Measurements from ENCODE around the gene JAKMIP3. TPM values are rescaled to one million over a fixed set of nuclear protein-coding genes. Genes with fewer than 3 reads are reported as not detected.
A peak's percentile ranks its signal among the peaks of the same experiment; 100 is the strongest.

The JAKMIP3 gene
- total and polyA plus RNA-seq, 4 experiments from 2014 or later = 0.03 to 0.36 (median 0.29) TPM; not detected in 1

- Mint-ChIP-seq H3K4me3 (peak overlapping the region in 3 of 8 donors; percentile 13 to 60 (median 36)), H3K9me3 (no peaks in the 10 kb centered on the region)
These were observed 29.4 kb upstream of the JAKMIP3 start for GRCh38 chr10:132036153-132036886.

GRCh38 chr10:132036887-132037675, 28.7 kb upstream of the JAKMIP3 start:
- H3K36me3 Mint-ChIP-seq = no peaks in the 10 kb centered on the region
- Histone ChIP-seq H3K4me1 (ENCODE audit: insufficient read depth, low read length) (no peaks in the 10 kb centered on the region), H3K4me3 (ENCODE audit: low read length in 2 of 2) (no peak overlapping the region), H3K9me3 (ENCODE audit: control insufficient read depth in 1 of 2, low read length in 2 of 2) (no peaks in the 10 kb centered on the region), H3K27ac (ENCODE audit: low read depth, low read length) (no peak overlapping the region), H3K36me3 (ENCODE audit: insufficient read depth, low read length) (no peaks in the 10 kb centered on the region), H3K27me3 (ENCODE audit: insufficient read depth, low read length) (peaks cover 5% of the 10 kb centered on the region)
- peak overlapping the region in 6 of 8 donors; percentile 20 to 58 (median 44) for H3K4me3 Mint-ChIP-seq
- no peak overlapping the region for H3K27ac Mint-ChIP-seq
- DNase-seq = no peak
- peaks cover 0 to 13% (median 8%) of the 10 kb centered on the region in 4 donors for H3K4me1 Mint-ChIP-seq
- H3K9me3 Mint-ChIP-seq = no peaks in the 10 kb centered on the region
- ChIA-PET CTCF (ENCODE audit: partially characterized antibody) (no interaction called here), POLR2A (ENCODE audit: partially characterized antibody) (no interaction called here)
- H3K27me3 Mint-ChIP-seq = peaks cover 49% of the 10 kb centered on the region in 2 donors
- intact Hi-C loops (cut with micrococcal nuclease) = no loop called here

More at GRCh38 chr10:132036153-132036886, 29.4 kb upstream of the JAKMIP3 start:
- POLR2A ChIA-PET (ENCODE audit: partially characterized antibody) = no interaction called here
- H3K27ac ChIP-seq (ENCODE audit: low read depth, low read length) = no peak overlapping the region
- no peaks in the 10 kb centered on the region for H3K4me1 ChIP-seq (ENCODE audit: insufficient read depth, low read length)
- peaks cover 0 to 13% (median 8%) of the 10 kb centered on the region in 4 donors for H3K4me1 Mint-ChIP-seq
- H3K4me3 ChIP-seq (ENCODE audit: low read length in 2 of 2) = no peak overlapping the region
- H3K27me3 ChIP-seq (ENCODE audit: insufficient read depth, low read length) = peaks cover 5% of the 10 kb centered on the region
- peaks cover 52 to 54% of the 10 kb centered on the region in 2 donors for H3K27me3 Mint-ChIP-seq
- intact Hi-C loops (cut with micrococcal nuclease) = no loop called here
- CTCF ChIA-PET (ENCODE audit: partially characterized antibody) = no interaction called here
- no peaks in the 10 kb centered on the region for H3K9me3 ChIP-seq (ENCODE audit: control insufficient read depth in 1 of 2, low read length in 2 of 2)
- no peaks in the 10 kb centered on the region for H3K36me3 Mint-ChIP-seq
- no peak overlapping the region for H3K27ac Mint-ChIP-seq
- H3K36me3 ChIP-seq (ENCODE audit: insufficient read depth, low read length) = no peaks in the 10 kb centered on the region
- no peak for DNase-seq

GRCh38 chr10:132037676-132037975, 28.1 kb upstream of the JAKMIP3 start:
- no peaks in the 10 kb centered on the region for H3K4me1 ChIP-seq (ENCODE audit: insufficient read depth, low read length)
- H3K27ac Mint-ChIP-seq = no peak overlapping the region
- no peaks in the 10 kb centered on the region for H3K9me3 Mint-ChIP-seq
- no peaks in the 10 kb centered on the region for H3K36me3 Mint-ChIP-seq
- no peaks in the 10 kb centered on the region for H3K36me3 ChIP-seq (ENCODE audit: insufficient read depth, low read length)
- H3K9me3 ChIP-seq (ENCODE audit: control insufficient read depth in 1 of 2, low read length in 2 of 2) = no peaks in the 10 kb centered on the region
- H3K27me3 Mint-ChIP-seq = peaks cover 50 to 54% of the 10 kb centered on the region in 2 donors
- POLR2A ChIA-PET (ENCODE audit: partially characterized antibody) = no interaction called here
- H3K4me1 Mint-ChIP-seq = peaks cover 0 to 13% (median 8%) of the 10 kb centered on the region in 4 donors
- CTCF ChIA-PET (ENCODE audit: partially characterized antibody) = interaction anchor here (1.5 kb wide), 1 partner anchor 14 kb away, joined by 8 read pairs; no protein-coding TSS in a partner anchor
- peaks cover 5% of the 10 kb centered on the region for H3K27me3 ChIP-seq (ENCODE audit: insufficient read depth, low read length)
- no peak overlapping the region for H3K27ac ChIP-seq (ENCODE audit: low read depth, low read length)
- intact Hi-C loops (cut with micrococcal nuclease) = no loop called here
- no peak overlapping the region for H3K4me3 ChIP-seq (ENCODE audit: low read length in 2 of 2)
- no peak for DNase-seq
- H3K4me3 Mint-ChIP-seq = peak overlapping the region in 2 of 8 donors; percentile 20 to 56

GRCh38 chr10:132039371-132039770, 26.4 kb upstream of the JAKMIP3 start:
- Histone ChIP-seq H3K27ac (ENCODE audit: low read depth, low read length) (no peak overlapping the region), H3K4me3 (ENCODE audit: low read length in 2 of 2) (no peak overlapping the region), H3K4me1 (ENCODE audit: insufficient read depth, low read length) (no peaks in the 10 kb centered on the region), H3K9me3 (ENCODE audit: control insufficient read depth in 1 of 2, low read length in 2 of 2) (no peaks in the 10 kb centered on the region), H3K27me3 (ENCODE audit: insufficient read depth, low read length) (peaks cover 5% of the 10 kb centered on the region), H3K36me3 (ENCODE audit: insufficient read depth, low read length) (no peaks in the 10 kb centered on the region)
- CTCF ChIA-PET (ENCODE audit: partially characterized antibody) = interaction anchor here (1.5 kb wide), 1 partner anchor 16 kb away, joined by 8 read pairs; no protein-coding TSS in a partner anchor
- no peak overlapping the region for H3K4me3 Mint-ChIP-seq
- H3K27ac Mint-ChIP-seq = no peak overlapping the region
- H3K4me1 Mint-ChIP-seq = peaks cover 0 to 13% (median 7%) of the 10 kb centered on the region in 4 donors
- no peaks in the 10 kb centered on the region for H3K9me3 Mint-ChIP-seq
- no peaks in the 10 kb centered on the region for H3K36me3 Mint-ChIP-seq
- intact Hi-C loops (cut with micrococcal nuclease) = no loop called here
- H3K27me3 Mint-ChIP-seq = peaks cover 41 to 46% of the 10 kb centered on the region in 2 donors
- DNase-seq = no peak
- POLR2A ChIA-PET (ENCODE audit: partially characterized antibody) = interaction anchor here (0.5 kb wide), 1 partner anchor 8 kb away, joined by 3 read pairs; no protein-coding TSS in a partner anchor

- H3K27me3 Mint-ChIP-seq = peaks cover 40 to 43% of the 10 kb centered on the region in 2 donors
- no peaks in the 10 kb centered on the region for H3K9me3 ChIP-seq (ENCODE audit: control insufficient read depth in 1 of 2, low read length in 2 of 2)
- peaks cover 5% of the 10 kb centered on the region for H3K27me3 ChIP-seq (ENCODE audit: insufficient read depth, low read length)
- POLR2A ChIA-PET (ENCODE audit: partially characterized antibody) = no interaction called here
- peak overlapping the region in 1 of 7 donors; percentile 74 for H3K27ac Mint-ChIP-seq
- no peak overlapping the region for H3K4me3 ChIP-seq (ENCODE audit: low read length in 2 of 2)
- intact Hi-C loops (cut with micrococcal nuclease) = no loop called here
- H3K4me1 ChIP-seq (ENCODE audit: insufficient read depth, low read length) = no peaks in the 10 kb centered on the region
- H3K36me3 ChIP-seq (ENCODE audit: insufficient read depth, low read length) = no peaks in the 10 kb centered on the region
- peaks cover 0 to 13% (median 4%) of the 10 kb centered on the region in 4 donors for H3K4me1 Mint-ChIP-seq
- H3K9me3 Mint-ChIP-seq = no peaks in the 10 kb centered on the region
- H3K27ac ChIP-seq (ENCODE audit: low read depth, low read length) = no peak overlapping the region
- no peak overlapping the region for H3K4me3 Mint-ChIP-seq
- CTCF ChIA-PET (ENCODE audit: partially characterized antibody) = interaction anchor here (1.5 kb wide), 1 partner anchor 17 kb away, joined by 5 read pairs; no protein-coding TSS in a partner anchor
- no peak for DNase-seq
- no peaks in the 10 kb centered on the region for H3K36me3 Mint-ChIP-seq
These were observed 25.7 kb upstream of the JAKMIP3 start for GRCh38 chr10:132040046-132040445.

- no peak overlapping the region for H3K4me3 Mint-ChIP-seq
- H3K9me3 Mint-ChIP-seq = no peaks in the 10 kb centered on the region
- intact Hi-C loops (cut with micrococcal nuclease) = no loop called here
- H3K27ac Mint-ChIP-seq = no peak overlapping the region
- Histone ChIP-seq H3K4me3 (ENCODE audit: low read length in 2 of 2) (no peak overlapping the region), H3K27me3 (ENCODE audit: insufficient read depth, low read length) (peaks cover 5% of the 10 kb centered on the region), H3K9me3 (ENCODE audit: control insufficient read depth in 1 of 2, low read length in 2 of 2) (no peaks in the 10 kb centered on the region), H3K4me1 (ENCODE audit: insufficient read depth, low read length) (no peaks in the 10 kb centered on the region), H3K36me3 (ENCODE audit: insufficient read depth, low read length) (no peaks in the 10 kb centered on the region), H3K27ac (ENCODE audit: low read depth, low read length) (no peak overlapping the region)
- no peak for DNase-seq
- H3K27me3 Mint-ChIP-seq = peaks cover 38 to 40% of the 10 kb centered on the region in 2 donors
- ChIA-PET CTCF (ENCODE audit: partially characterized antibody) (interaction anchor here (1.1 to 1.5 kb wide), 2 partner anchors 9 to 18 kb away, joined by 3 to 5 read pairs; no protein-coding TSS in a partner anchor), POLR2A (ENCODE audit: partially characterized antibody) (no interaction called here)
- H3K36me3 Mint-ChIP-seq = no peaks in the 10 kb centered on the region
- peaks cover 0 to 7% (median 1%) of the 10 kb centered on the region in 4 donors for H3K4me1 Mint-ChIP-seq
These were observed 24.4 kb upstream of the JAKMIP3 start for GRCh38 chr10:132041340-132041739.
